Activated T-cell treated with anti-CD3 and anti-CD28 coated beads, Interleukin-2, amount 50 U/mL, for 1 hour (primary cell): Measurements from ENCODE around the gene ACAA2.

Experiments
- DNase-seq: peaks from one replicate; pipeline ENCODE4 v3.0.0-alpha.2; 2020

The ACAA2 gene

GRCh38 chr18:49734836-49735235 lies 78.5 kb downstream of the ACAA2 start:
- DNase-seq = no peak

- DNase-seq = no peak
Measured at GRCh38 chr18:49733896-49734585, 79.3 kb downstream of the ACAA2 start.

- no peak for DNase-seq
Measured at GRCh38 chr18:49733321-49733720, 80.0 kb downstream of the ACAA2 start.
